B cell (primary cell): Measurements from ENCODE around the gene MPP4. TPM values are rescaled to one million over a fixed set of nuclear protein-coding genes. Genes with fewer than 3 reads are reported as not detected.

Source experiments
- ATAC-seq: fragments of 200-7000 bp; cut with Tn5 transposase; one replicate; pipeline ENCODE4 v1.10.0; 2021; ENCODE audit warnings: low read depth, mild to moderate bottlenecking, moderate number of reproducible peaks, moderate library complexity
- CTCF ChIA-PET: fragments of 350-600 bp; sonication (Branson Sonifier 250); formaldehyde crosslinking; loops from one replicate; lab custom pipeline; 2021; ENCODE audit warnings: antibody characterized with exemption, inconsistent platforms; lab: Charles Lee
- POLR2A ChIA-PET: fragments of 350-600 bp; sonication (Branson Sonifier 250); formaldehyde crosslinking; loops from one replicate; lab custom pipeline; 2021; ENCODE audit warnings: antibody characterized with exemption; lab: Charles Lee
- DNase-seq: peaks from one replicate; pipeline ENCODE4 v3.0.0; 2013
- H2AFZ ChIP-seq: 2 replicates; pipeline ENCODE4 v1.6.1; 2012; ENCODE audit warnings: mild to moderate bottlenecking, low read depth, low read length; ENCODE audit not compliant: insufficient read depth, poor library complexity, severe bottlenecking
- H3K27ac ChIP-seq, 2 donors: 1 replicate in 1 of 2; 2 replicates in 1 of 2; pipeline ENCODE4 v1.5.1; 2012 to 2013; ENCODE audit warnings: low read length in 2 of 2, mild to moderate bottlenecking in 2 of 2, moderate library complexity in 1 of 2
- H3K27me3 ChIP-seq, 4 experiments: fragments of 200-600 bp in 1 of 4; sonication (generic) in 1 of 4; replicated peaks in 1 of 4; 1 replicate in 2 of 4; 2 replicates in 2 of 4; pipeline versions ENCODE4 v1.6.1 to v1.7.0; 2013 to 2016; ENCODE audit warnings: low read length in 3 of 4, mild to moderate bottlenecking in 2 of 4, mixed read lengths in 1 of 4, moderate library complexity in 1 of 4; ENCODE audit not compliant: insufficient read depth in 4 of 4, control insufficient read depth in 3 of 4; ENCODE audit errors: control extremely low read depth in 1 of 4
- H3K36me3 ChIP-seq, 2 experiments: replicated peaks in 1 of 2; 1 replicate in 1 of 2; 2 replicates in 1 of 2; pipeline versions ENCODE4 v1.6.1 to v1.7.1; 2013; ENCODE audit warnings: low read length in 1 of 2; ENCODE audit not compliant: insufficient read depth in 2 of 2, control insufficient read depth in 1 of 2; ENCODE audit errors: control extremely low read depth in 1 of 2, extremely low read depth in 1 of 2
- H3K4me1 ChIP-seq, 2 donors: fragments of 200-600 bp in 1 of 2; sonication (generic) in 1 of 2; 1 replicate in 1 of 2; 2 replicates in 1 of 2; pipeline versions ENCODE4 v1.5.1 to v1.6.1; 2013 to 2017; ENCODE audit warnings: low read length in 2 of 2; ENCODE audit not compliant: control insufficient read depth in 2 of 2, insufficient read depth in 2 of 2
- H3K4me2 ChIP-seq: replicated peaks from 2 replicates; pipeline ENCODE3; 2012; ENCODE audit warnings: mild to moderate bottlenecking, low read depth, low read length; ENCODE audit not compliant: poor library complexity, severe bottlenecking
- H3K4me3 ChIP-seq, 5 experiments: fragments of 200-600 bp in 1 of 5; sonication (generic) in 1 of 5; 1 replicate in 3 of 5; 2 replicates in 2 of 5; pipeline versions ENCODE4 v1.5.1 to v1.7.0; 2011 to 2016; ENCODE audit warnings: low read length in 4 of 5, mild to moderate bottlenecking in 4 of 5, low read depth in 2 of 5, control low read depth in 1 of 5, moderate library complexity in 1 of 5; ENCODE audit not compliant: insufficient read depth in 1 of 5; ENCODE audit errors: control extremely low read depth in 1 of 5, extremely low read depth in 1 of 5
- H3K79me2 ChIP-seq: fragments of 200-600 bp; sonication (generic); one replicate; pipeline ENCODE4 v1.6.0; 2016; ENCODE audit warnings: low read length; ENCODE audit not compliant: control insufficient read depth, insufficient read depth
- H3K9ac ChIP-seq: fragments of 200-600 bp; sonication (generic); 2 replicates; pipeline ENCODE4 v1.6.1; 2017; ENCODE audit warnings: mild to moderate bottlenecking, low read length, moderate library complexity
- H3K9me3 ChIP-seq, 3 donors: one replicate each; pipeline versions ENCODE4 v1.6.1 to v1.7.1; 2013; ENCODE audit warnings: low read length in 2 of 3; ENCODE audit not compliant: control insufficient read depth in 2 of 3, insufficient read depth in 1 of 3; ENCODE audit errors: control extremely low read depth in 1 of 3
- H4K20me1 ChIP-seq: 2 replicates; pipeline ENCODE4 v1.6.0; 2012; ENCODE audit warnings: mild to moderate bottlenecking, low read length; ENCODE audit not compliant: insufficient read depth, control insufficient read depth, poor library complexity, severe bottlenecking
- H3K27ac Mint-ChIP-seq: one replicate; pipeline ENCODE4 v1.8.0; 2021; ENCODE audit warnings: mixed read lengths
- H3K27me3 Mint-ChIP-seq: one replicate; pipeline ENCODE4 v1.8.0; 2021; ENCODE audit warnings: mixed read lengths
- H3K4me1 Mint-ChIP-seq: one replicate; pipeline ENCODE4 v1.8.0; 2021; ENCODE audit warnings: mixed read lengths
- H3K4me3 Mint-ChIP-seq: one replicate; pipeline ENCODE4 v1.8.0; 2021; ENCODE audit warnings: mixed read lengths
- H3K9me3 Mint-ChIP-seq: one replicate; pipeline ENCODE4 v1.8.0; 2022; ENCODE audit warnings: mixed read lengths; ENCODE audit not compliant: insufficient read depth
- CTCF ChIP-seq: fragments of 200-600 bp; IDR thresholded peaks from one replicate; pipeline ENCODE4 v1.8.0; 2022; ENCODE audit warnings: antibody characterized with exemption, mild to moderate bottlenecking
- EZH2 ChIP-seq: IDR thresholded peaks from 2 replicates; pipeline ENCODE4 v1.6.1; 2012; ENCODE audit warnings: borderline replicate concordance, low read depth, mild to moderate bottlenecking, moderate library complexity, low read length; ENCODE audit not compliant: insufficient read depth, poor library complexity, severe bottlenecking
- WGBS: methylation state at CpG from one replicate; pipeline ENCODE4 v1.1.5; 2013; ENCODE audit warnings: missing lambda C conversion rate; ENCODE audit not compliant: insufficient coverage; 5-methylcytosine and 5-hydroxymethylcytosine counted together
- intact Hi-C: fragments of 100-400 bp; cut with micrococcal nuclease; formaldehyde crosslinking; loops from one replicate; pipeline ENCODE4 v1.10.0; 2022
- polyA plus RNA-seq: library from polyadenylated mRNA; depleted of rRNA; stranded (reverse); fragments of >200 nt; gene quantifications from 2 replicates; pipeline ENCODE4 v1.2.3, GENCODE V29; 2012
- total RNA-seq, 2 donors: library from RNA; stranded (reverse); fragments of 120-200 nt in 1 of 2; gene quantifications; 1 replicate in 1 of 2; 2 replicates in 1 of 2; pipeline versions ENCODE4 v1.2.3 to v1.2.4, GENCODE V29; 2013 to 2022

Gene MPP4
- total and polyA plus RNA-seq, 2 donors (not counting 1 experiment from before 2014, with no cell fraction given), result not detected

GRCh38 chr2:201607568-201607967, 90.9 kb downstream of the MPP4 start:
- WGBS, result no CpG with 5 or more reads among the region's 2 CpGs

GRCh38 chr2:201600906-201601305, 97.5 kb downstream of the MPP4 start:
- H3K4me1 Mint-ChIP-seq, result no peaks in the 10 kb centered on the region
- H3K27me3 ChIP-seq, result peaks cover 0 to 3% (median 0%) of the 10 kb centered on the region in 4 experiments
- POLR2A ChIA-PET, result no interaction called here
- no peaks in the 10 kb centered on the region for H3K4me1 ChIP-seq
- H3K79me2 ChIP-seq, result no peaks in the 10 kb centered on the region
- H3K27ac Mint-ChIP-seq, result no peak overlapping the region
- CTCF ChIA-PET, result no interaction called here
- DNase-seq, result no peak
- H3K4me2 ChIP-seq, result no peak overlapping the region
- TF ChIP-seq EZH2, result no peak
- no peak for TF ChIP-seq CTCF
- H3K9me3 Mint-ChIP-seq, result peaks cover 4% of the 10 kb centered on the region
- no peak overlapping the region for H2AFZ ChIP-seq
- no peaks in the 10 kb centered on the region for H3K36me3 ChIP-seq
- H3K9ac ChIP-seq, result no peak overlapping the region
- no peak overlapping the region for H3K4me3 Mint-ChIP-seq
- no peaks in the 10 kb centered on the region for H4K20me1 ChIP-seq
- no CpG with 5 or more reads among the region's 3 CpGs for WGBS
- intact Hi-C loops, result no loop called here
- H3K27ac ChIP-seq, result no peak overlapping the region
- ATAC-seq, result no peak
- H3K4me3 ChIP-seq, result no peak overlapping the region
- H3K27me3 Mint-ChIP-seq, result peaks cover 38% of the 10 kb centered on the region
- peaks cover 0 to 3% (median 0%) of the 10 kb centered on the region in 3 donors for H3K9me3 ChIP-seq

More at GRCh38 chr2:201607568-201607967, 90.9 kb downstream of the MPP4 start:
- ChIA-PET CTCF (interaction anchor here (0.5 kb wide), 1 partner anchor 568 kb away, joined by 4 read pairs; no protein-coding TSS in a partner anchor), POLR2A (no interaction called here)
- no peak overlapping the region for H3K27ac Mint-ChIP-seq
- H3K27ac ChIP-seq, result no peak overlapping the region
- no peaks in the 10 kb centered on the region for H3K79me2 ChIP-seq
- no peak overlapping the region for H3K4me3 Mint-ChIP-seq
- H3K27me3 ChIP-seq, result peaks cover 0 to 10% (median 0%) of the 10 kb centered on the region in 4 experiments
- no peak overlapping the region for H3K4me3 ChIP-seq
- TF ChIP-seq CTCF, result no peak
- no peak for TF ChIP-seq EZH2
- H3K36me3 ChIP-seq, result no peaks in the 10 kb centered on the region
- H3K9ac ChIP-seq, result no peak overlapping the region
- no peaks in the 10 kb centered on the region for H3K9me3 Mint-ChIP-seq
- no peak overlapping the region for H3K4me2 ChIP-seq
- no peaks in the 10 kb centered on the region for H3K4me1 ChIP-seq
- peaks cover 33% of the 10 kb centered on the region for H3K27me3 Mint-ChIP-seq
- DNase-seq (no peak), ATAC-seq (no peak)
- peaks cover 0 to 5% (median 0%) of the 10 kb centered on the region in 3 donors for H3K9me3 ChIP-seq
- H2AFZ ChIP-seq, result no peak overlapping the region
- no peaks in the 10 kb centered on the region for H4K20me1 ChIP-seq
- intact Hi-C loops, result no loop called here
- H3K4me1 Mint-ChIP-seq, result no peaks in the 10 kb centered on the region
